Measurements from ENCODE around the gene VSNL1. TPM values are rescaled to one million over a fixed set of nuclear protein-coding genes. Genes with fewer than 3 reads are reported as not detected.
A peak's percentile ranks its signal among the peaks of the same experiment; 100 is the strongest.

VSNL1 gene
- total RNA-seq, 1 donor = 0.36 TPM

- Histone ChIP-seq H4K20me1 (ENCODE audit: insufficient read depth, low read length) (no peaks in the 10 kb centered on the region), H3K36me3 (ENCODE audit: insufficient read depth, low read length) (no peaks in the 10 kb centered on the region), H3K4me1 (ENCODE audit: insufficient read depth, low read length) (peaks cover 7% of the 10 kb centered on the region), H2AFZ (ENCODE audit: low read length) (peak overlapping the region; percentile 36), H3K4me2 (ENCODE audit: insufficient read depth, low read length) (no peak overlapping the region), H3K27ac (ENCODE audit: low read depth, low read length) (no peak overlapping the region), H3K4me3 (ENCODE audit: insufficient read depth, low read length) (no peak overlapping the region), H3K79me2 (ENCODE audit: insufficient read depth, low read length) (no peaks in the 10 kb centered on the region), H3K9me3 (ENCODE audit: low read depth, low read length) (no peaks in the 10 kb centered on the region), H3K27me3 (ENCODE audit: insufficient read depth, low read length) (no peaks in the 10 kb centered on the region)
- peak; percentile 57 for DNase-seq (ENCODE audit: insufficient read length, low spot score, missing footprints)
- no peak for TF ChIP-seq CTCF (IDR thresholded peaks at IDR 0.05; ENCODE audit: extremely low read depth, low read depth, low read length)
These were observed 54.3 kb downstream of the VSNL1 start for GRCh38 chr2:17594533-17595401.

GRCh38 chr2:17599617-17600016 is 59.1 kb downstream of the VSNL1 start:
- Histone ChIP-seq H3K4me1 (ENCODE audit: insufficient read depth, low read length) (peaks cover 4% of the 10 kb centered on the region), H3K4me2 (ENCODE audit: insufficient read depth, low read length) (no peak overlapping the region), H3K9me3 (ENCODE audit: low read depth, low read length) (no peaks in the 10 kb centered on the region), H3K27me3 (ENCODE audit: insufficient read depth, low read length) (peaks cover 4% of the 10 kb centered on the region), H3K27ac (ENCODE audit: low read depth, low read length) (no peak overlapping the region), H4K20me1 (ENCODE audit: insufficient read depth, low read length) (no peaks in the 10 kb centered on the region), H3K36me3 (ENCODE audit: insufficient read depth, low read length) (no peaks in the 10 kb centered on the region), H3K4me3 (ENCODE audit: insufficient read depth, low read length) (no peak overlapping the region), H2AFZ (ENCODE audit: low read length) (no peak overlapping the region), H3K79me2 (ENCODE audit: insufficient read depth, low read length) (no peaks in the 10 kb centered on the region)
- no peak for TF ChIP-seq CTCF (IDR thresholded peaks at IDR 0.05; ENCODE audit: extremely low read depth, low read depth, low read length)
- DNase-seq (ENCODE audit: insufficient read length, low spot score, missing footprints) = no peak

- Histone ChIP-seq H3K27ac (ENCODE audit: low read depth, low read length) (no peak overlapping the region), H3K79me2 (ENCODE audit: insufficient read depth, low read length) (no peaks in the 10 kb centered on the region), H3K4me1 (ENCODE audit: insufficient read depth, low read length) (no peaks in the 10 kb centered on the region), H3K36me3 (ENCODE audit: insufficient read depth, low read length) (no peaks in the 10 kb centered on the region), H3K4me3 (ENCODE audit: insufficient read depth, low read length) (no peak overlapping the region), H2AFZ (ENCODE audit: low read length) (no peak overlapping the region), H3K27me3 (ENCODE audit: insufficient read depth, low read length) (peaks cover 4% of the 10 kb centered on the region), H4K20me1 (ENCODE audit: insufficient read depth, low read length) (no peaks in the 10 kb centered on the region), H3K4me2 (ENCODE audit: insufficient read depth, low read length) (no peak overlapping the region), H3K9me3 (ENCODE audit: low read depth, low read length) (no peaks in the 10 kb centered on the region)
- no peak for TF ChIP-seq CTCF (IDR thresholded peaks at IDR 0.05; ENCODE audit: extremely low read depth, low read depth, low read length)
- no peak for DNase-seq (ENCODE audit: insufficient read length, low spot score, missing footprints)
These were observed 60.2 kb downstream of the VSNL1 start for GRCh38 chr2:17600556-17601204.

GRCh38 chr2:17604050-17604449 is 63.6 kb downstream of the VSNL1 start:
- no peak overlapping the region for H3K4me2 ChIP-seq (ENCODE audit: insufficient read depth, low read length)
- no peak for TF ChIP-seq CTCF (IDR thresholded peaks at IDR 0.05; ENCODE audit: extremely low read depth, low read depth, low read length)
- no peak overlapping the region for H3K4me3 ChIP-seq (ENCODE audit: insufficient read depth, low read length)
- H4K20me1 ChIP-seq (ENCODE audit: insufficient read depth, low read length) = no peaks in the 10 kb centered on the region
- no peaks in the 10 kb centered on the region for H3K4me1 ChIP-seq (ENCODE audit: insufficient read depth, low read length)
- H3K27me3 ChIP-seq (ENCODE audit: insufficient read depth, low read length) = peaks cover 4% of the 10 kb centered on the region
- no peaks in the 10 kb centered on the region for H3K9me3 ChIP-seq (ENCODE audit: low read depth, low read length)
- H3K27ac ChIP-seq (ENCODE audit: low read depth, low read length) = no peak overlapping the region
- H2AFZ ChIP-seq (ENCODE audit: low read length) = no peak overlapping the region
- DNase-seq (ENCODE audit: insufficient read length, low spot score, missing footprints) = no peak
- H3K79me2 ChIP-seq (ENCODE audit: insufficient read depth, low read length) = no peaks in the 10 kb centered on the region
- H3K36me3 ChIP-seq (ENCODE audit: insufficient read depth, low read length) = no peaks in the 10 kb centered on the region

Measured in osteoblast (primary cell).